Adrenal gland (tissue), 12 donors: ENCODE data around the gene MAN1B1. TPM values are rescaled to one million over a fixed set of nuclear protein-coding genes. Genes with fewer than 3 reads are reported as not detected.

Source experiments
- DNase-seq, 7 donors: peaks; one replicate each; pipeline ENCODE4 v3.0.0-alpha.2; 2019 to 2020
- H3K27ac ChIP-seq, 5 donors: fragments of 200-600 bp; sonication (generic) in 4 of 5; 1 replicate in 3 of 5; 2 replicates in 2 of 5; pipeline versions ENCODE4 v1.5.1 to v1.8.0; 2016 to 2020; ENCODE audit warnings: mild to moderate bottlenecking in 1 of 5
- H3K27me3 ChIP-seq: fragments of 200-600 bp; 2 replicates; pipeline ENCODE4 v1.8.0; 2021
- H3K36me3 ChIP-seq, 2 donors: fragments of 200-600 bp; replicated peaks in 1 of 2; 1 replicate in 1 of 2; 2 replicates in 1 of 2; pipeline versions ENCODE4 v1.5.1 to v1.8.0; 2018 to 2022
- H3K4me1 ChIP-seq, 2 donors: fragments of 200-600 bp; replicated peaks in 1 of 2; 1 replicate in 1 of 2; 2 replicates in 1 of 2; pipeline versions ENCODE4 v1.5.1 to v1.8.0; 2018 to 2021
- H3K4me3 ChIP-seq, 4 donors: fragments of 200-600 bp; sonication (generic) in 3 of 4; one replicate each; pipeline ENCODE4 v1.5.1; 2016 to 2018
- H3K9me3 ChIP-seq, 3 donors: fragments of 200-600 bp; sonication (generic) in 1 of 3; replicated peaks in 1 of 3; 1 replicate in 2 of 3; 2 replicates in 1 of 3; pipeline versions ENCODE4 v1.5.1 to v1.8.0; 2016 to 2021
- POLR2A ChIP-seq, 2 donors: fragments of 450-650 bp; IDR thresholded peaks; one replicate each; pipeline ENCODE4 v1.6.1; 2017; ENCODE audit warnings: antibody characterized with exemption in 2 of 2, mild to moderate bottlenecking in 2 of 2, moderate library complexity in 1 of 2
- WGBS, 4 donors: extraction: QIAGEN DNeasy Blood & Tissue Kit in 2 of 4; methylation state at CpG; one replicate each; pipeline versions ENCODE4 v1.1.5 to v1.1.7; 2013 to 2017; 5-methylcytosine and 5-hydroxymethylcytosine counted together
- intact Hi-C, 2 donors: fragments of 100-400 bp; cut with DNase I; formaldehyde crosslinking; loops; one replicate each; pipeline versions ENCODE4 v1.14.1 to v1.15.0; 2022 to 2023
- polyA plus RNA-seq, 3 donors: library from polyadenylated mRNA; stranded (reverse); fragments of 200-250 nt in 2 of 3; fragments of 350-450 nt in 1 of 3; fragmentation: Illumina TruSeq in 1 of 3; extraction: RNeasy Lipid Tissue Mini Kit (QIAGEN cat#74804) in 1 of 3; gene quantifications; one replicate each; pipeline ENCODE4 v1.2.3, GENCODE V29; 2013 to 2014
- total RNA-seq, 9 donors: library from RNA; depleted of rRNA in 4 of 9; stranded (reverse); fragments of >200 nt in 4 of 9; fragments of 120-200 nt in 1 of 9; fragmentation: NEBNext Ultra II Directional in 1 of 9; extraction: Animal tissue kit (Norgen Biotek cat#: 25700) in 1 of 9; gene quantifications; one replicate each; pipeline versions ENCODE4 v1.1.0 to v1.2.4, GENCODE V29; 2013 to 2023
- TF ChIP-seq, protein P1 (sequence below), 6 experiments: fragments of 450-650 bp in 4 of 6; fragments of 200-600 bp in 2 of 6; sonication (generic) in 1 of 6; IDR thresholded peaks; 1 replicate in 5 of 6; 2 replicates in 1 of 6; pipeline versions ENCODE4 v1.5.1 to v1.8.0; 2016 to 2021; ENCODE audit warnings: antibody characterized with exemption in 6 of 6, mild to moderate bottlenecking in 2 of 6, moderate library complexity in 1 of 6
- donor health status: healthy with polysubstance abuse.
- donor health status: Bipolar disorder and iron deficiency.
- donor health status: DM: yes; HTN: yes; CAD: no.
- donor health status: DM: no; HTN: no; CAD: no.
- donor health status: DM: no; HTN: no; CAD: no.
- donor health status: DM: yes; HTN: yes; CAD: no.

MAN1B1 gene
- total and polyA plus RNA-seq, 12 donors = 44.4 to 138 (median 67.9) TPM

DNA sequence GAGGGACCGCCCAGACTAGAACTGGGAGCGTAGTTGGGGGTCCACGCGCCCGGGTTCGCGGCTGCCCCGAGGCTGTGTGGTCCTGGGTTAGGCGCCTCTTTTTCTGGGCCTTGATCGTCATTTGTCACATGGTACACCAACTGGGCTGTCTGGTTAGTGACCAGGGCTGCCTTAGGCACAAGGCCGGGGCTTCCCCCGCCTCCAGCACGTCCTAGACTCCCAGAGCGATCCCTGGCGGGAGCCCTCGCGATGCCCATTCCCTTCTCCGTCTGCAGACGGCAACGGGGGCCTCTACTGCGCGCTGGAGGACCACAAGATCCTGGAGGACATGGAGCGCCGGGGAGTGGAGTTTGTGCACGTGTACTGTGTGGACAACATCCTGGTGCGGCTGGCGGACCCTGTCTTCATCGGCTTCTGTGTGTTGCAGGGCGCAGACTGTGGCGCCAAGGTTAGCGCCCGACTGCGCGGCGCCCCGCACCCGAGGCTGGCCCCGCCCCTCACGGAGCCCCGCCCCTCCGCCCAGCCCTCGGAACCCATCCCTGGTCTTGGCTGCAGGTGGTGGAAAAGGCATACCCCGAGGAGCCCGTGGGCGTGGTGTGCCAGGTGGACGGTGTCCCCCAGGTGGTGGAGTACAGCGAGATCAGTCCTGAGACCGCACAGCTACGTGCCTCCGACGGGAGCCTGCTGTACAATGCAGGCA is 7.9 kb upstream of the MAN1B1 start:
- no peaks in the 10 kb centered on the region for H3K9me3 ChIP-seq
- no peak overlapping the region for H3K27ac ChIP-seq
- H3K27me3 ChIP-seq = no peaks in the 10 kb centered on the region
- H3K4me1 ChIP-seq = peaks cover 10 to 26% of the 10 kb centered on the region in 2 donors
- DNase-seq = no peak
- WGBS, 4 donors = 31 to 60% (median 47%) methylated on average over 13 to 51 of the region's 51 CpGs
- intact Hi-C loops = no loop called here
- peaks cover 0 to 37% of the 10 kb centered on the region in 2 donors for H3K36me3 ChIP-seq
- TF ChIP-seq, protein P1, sequence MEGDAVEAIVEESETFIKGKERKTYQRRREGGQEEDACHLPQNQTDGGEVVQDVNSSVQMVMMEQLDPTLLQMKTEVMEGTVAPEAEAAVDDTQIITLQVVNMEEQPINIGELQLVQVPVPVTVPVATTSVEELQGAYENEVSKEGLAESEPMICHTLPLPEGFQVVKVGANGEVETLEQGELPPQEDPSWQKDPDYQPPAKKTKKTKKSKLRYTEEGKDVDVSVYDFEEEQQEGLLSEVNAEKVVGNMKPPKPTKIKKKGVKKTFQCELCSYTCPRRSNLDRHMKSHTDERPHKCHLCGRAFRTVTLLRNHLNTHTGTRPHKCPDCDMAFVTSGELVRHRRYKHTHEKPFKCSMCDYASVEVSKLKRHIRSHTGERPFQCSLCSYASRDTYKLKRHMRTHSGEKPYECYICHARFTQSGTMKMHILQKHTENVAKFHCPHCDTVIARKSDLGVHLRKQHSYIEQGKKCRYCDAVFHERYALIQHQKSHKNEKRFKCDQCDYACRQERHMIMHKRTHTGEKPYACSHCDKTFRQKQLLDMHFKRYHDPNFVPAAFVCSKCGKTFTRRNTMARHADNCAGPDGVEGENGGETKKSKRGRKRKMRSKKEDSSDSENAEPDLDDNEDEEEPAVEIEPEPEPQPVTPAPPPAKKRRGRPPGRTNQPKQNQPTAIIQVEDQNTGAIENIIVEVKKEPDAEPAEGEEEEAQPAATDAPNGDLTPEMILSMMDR (IDR thresholded peaks at IDR 0.05) = no peak
- TF ChIP-seq POLR2A (IDR thresholded peaks at IDR 0.05) = no peak
- H3K4me3 ChIP-seq = peak overlapping the region in 1 of 4 donors; percentile 87

DNA sequence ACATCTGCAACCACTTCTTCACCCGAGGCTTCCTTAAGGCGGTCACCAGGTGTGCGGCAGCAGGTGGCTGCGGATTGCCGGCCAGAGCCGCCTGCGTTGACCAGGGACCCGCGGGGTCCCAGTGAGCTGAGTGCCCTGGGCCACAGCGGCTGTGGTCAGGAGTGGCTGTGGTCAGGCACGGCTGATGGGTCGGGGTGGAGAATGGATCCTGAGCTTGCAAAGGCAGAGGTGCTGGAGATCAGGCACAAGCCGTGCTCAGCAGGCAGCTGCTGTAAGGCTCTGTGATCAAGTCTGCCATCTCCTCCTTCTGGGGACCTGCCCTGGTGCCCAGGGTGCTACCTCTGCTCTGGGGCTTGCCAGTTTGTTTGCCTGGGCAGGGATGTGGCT is 7.4 kb upstream of the MAN1B1 start:
- 71 to 100% (median 87%) methylated on average over 1 to 13 of the region's 13 CpGs for WGBS, 4 donors
- no peak for TF ChIP-seq POLR2A (IDR thresholded peaks at IDR 0.05)
- TF ChIP-seq, protein P1 (IDR thresholded peaks at IDR 0.05) = no peak
- H3K36me3 ChIP-seq = peaks cover 0 to 37% of the 10 kb centered on the region in 2 donors
- DNase-seq = no peak
- no peaks in the 10 kb centered on the region for H3K27me3 ChIP-seq
- H3K4me1 ChIP-seq = peaks cover 13 to 31% of the 10 kb centered on the region in 2 donors
- H3K27ac ChIP-seq = no peak overlapping the region
- H3K4me3 ChIP-seq = no peak overlapping the region
- no peaks in the 10 kb centered on the region for H3K9me3 ChIP-seq
- intact Hi-C loops = no loop called here

DNA sequence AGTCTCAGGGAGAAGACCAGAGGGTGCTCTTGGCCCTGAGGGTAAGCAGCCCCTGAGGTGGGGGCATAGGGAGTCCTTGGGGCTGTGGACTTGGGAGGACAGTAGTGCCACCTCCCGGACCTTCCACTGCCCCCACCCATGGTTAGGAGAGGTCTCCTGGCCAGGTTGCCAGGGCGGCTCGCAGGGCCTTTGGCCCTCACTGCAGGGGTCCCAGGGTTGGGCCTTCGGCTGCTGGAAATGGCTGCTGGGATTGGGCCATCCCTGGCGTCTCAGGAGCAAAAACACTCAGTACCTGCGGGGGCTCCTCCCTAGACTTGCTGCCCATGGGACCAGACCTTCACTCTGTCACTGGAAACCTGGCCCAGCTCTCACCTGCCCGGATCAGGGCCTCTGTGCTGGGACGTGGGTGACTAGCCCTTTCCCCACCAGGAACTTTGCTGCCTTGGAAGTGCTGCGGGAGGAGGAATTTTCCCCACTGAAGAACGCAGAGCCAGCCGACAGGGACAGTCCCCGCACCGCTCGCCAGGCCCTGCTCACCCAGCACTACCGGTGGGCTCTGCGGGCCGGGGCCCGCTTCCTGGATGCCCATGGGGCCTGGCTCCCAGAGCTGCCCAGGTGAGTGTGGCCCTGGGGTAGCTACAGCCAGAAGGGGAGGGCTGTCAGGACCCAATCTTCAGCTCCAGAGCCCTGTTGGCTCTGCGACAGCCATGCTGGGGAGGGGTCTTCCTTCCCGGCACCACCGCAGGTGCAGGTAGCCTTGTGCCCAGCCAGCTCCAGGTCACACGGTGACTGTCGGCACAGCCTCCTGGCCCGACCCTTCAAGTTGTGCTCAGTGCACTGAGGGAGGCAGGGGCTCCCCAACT is 6.3 kb upstream of the MAN1B1 start:
- intact Hi-C loops = no loop called here
- Histone ChIP-seq H3K36me3 (peaks cover 0 to 37% of the 10 kb centered on the region in 2 donors), H3K4me1 (peaks cover 21 to 35% of the 10 kb centered on the region in 2 donors), H3K4me3 (no peak overlapping the region), H3K27me3 (no peaks in the 10 kb centered on the region), H3K9me3 (no peaks in the 10 kb centered on the region), H3K27ac (no peak overlapping the region)
- TF ChIP-seq, protein P1 (IDR thresholded peaks at IDR 0.05) = no peak
- no peak for TF ChIP-seq POLR2A (IDR thresholded peaks at IDR 0.05)
- DNase-seq = no peak
- 72 to 94% (median 93%) methylated on average over 5 to 24 of the region's 24 CpGs for WGBS, 4 donors

DNA sequence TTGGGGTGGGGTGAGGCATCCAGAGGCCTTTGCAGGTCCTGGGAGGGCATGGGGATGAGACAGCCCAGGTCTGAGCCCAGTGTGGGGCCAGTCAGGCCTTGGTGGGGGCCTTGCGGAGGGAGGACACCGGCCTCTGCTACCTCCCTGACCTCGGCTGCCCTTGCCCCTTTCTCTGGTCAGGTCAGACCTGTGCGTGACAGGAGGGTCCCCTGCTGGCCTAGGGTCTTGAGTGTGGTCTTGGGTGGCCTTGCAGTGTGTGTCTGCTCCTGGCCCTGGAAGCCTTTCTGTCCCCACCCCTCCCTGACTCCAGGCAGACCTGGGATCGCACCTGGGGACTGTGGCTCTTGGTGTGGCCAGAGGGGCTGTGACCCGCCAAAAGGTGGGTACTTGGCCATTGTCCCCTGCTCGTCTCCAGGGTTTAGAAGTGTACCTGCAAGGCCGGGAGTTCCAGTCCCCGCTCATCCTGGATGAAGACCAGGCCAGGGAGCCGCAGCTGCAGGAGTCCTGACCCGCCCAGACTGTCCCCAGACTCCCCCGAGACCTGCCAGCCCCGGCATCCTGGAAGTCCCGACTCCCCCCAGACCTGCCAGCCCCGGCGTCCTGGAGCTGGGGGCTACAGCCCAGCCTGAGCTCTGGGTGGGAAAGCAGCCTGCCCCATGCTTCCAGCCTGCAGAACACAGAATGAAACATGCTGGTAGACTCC is 4.4 kb upstream of the MAN1B1 start:
- intact Hi-C loops = no loop called here
- no peak for DNase-seq

More for the DNA sequence above, 4.4 kb upstream of the MAN1B1 start:
- TF ChIP-seq POLR2A (IDR thresholded peaks at IDR 0.05) = no peak
- TF ChIP-seq, protein P1 (IDR thresholded peaks at IDR 0.05) = no peak
- peaks cover 28 to 43% of the 10 kb centered on the region in 2 donors for H3K4me1 ChIP-seq
- H3K27me3 ChIP-seq = no peaks in the 10 kb centered on the region
- H3K9me3 ChIP-seq = no peaks in the 10 kb centered on the region
- no peak overlapping the region for H3K4me3 ChIP-seq
- H3K27ac ChIP-seq = peak overlapping the region in 3 of 5 donors; percentile 89 to 91 (median 91)
- H3K36me3 ChIP-seq = peaks cover 0 to 37% of the 10 kb centered on the region in 2 donors
- 92 to 100% (median 96%) methylated on average over 3 to 16 of the region's 16 CpGs for WGBS, 4 donors
